Stimulated activated CD8-positive, alpha-beta memory T cell treated with anti-CD3 and anti-CD28 coated beads, Interleukin-15, amount 100 ng/mL, for 1 hour (primary cell): ENCODE results near the gene NLGN3.
A peak's percentile ranks its signal among the peaks of the same experiment; 100 is the strongest.
"Not testable (repeated sequence)": the region's sequence is repeated elsewhere in the genome, so short reads cannot be mapped to it uniquely, and the experiment has no call there.

Source experiments
- DNase-seq: peaks from one replicate; pipeline ENCODE4 v3.0.0-alpha.2; 2020; ENCODE audit warnings: low read depth

NLGN3 gene

DNA sequence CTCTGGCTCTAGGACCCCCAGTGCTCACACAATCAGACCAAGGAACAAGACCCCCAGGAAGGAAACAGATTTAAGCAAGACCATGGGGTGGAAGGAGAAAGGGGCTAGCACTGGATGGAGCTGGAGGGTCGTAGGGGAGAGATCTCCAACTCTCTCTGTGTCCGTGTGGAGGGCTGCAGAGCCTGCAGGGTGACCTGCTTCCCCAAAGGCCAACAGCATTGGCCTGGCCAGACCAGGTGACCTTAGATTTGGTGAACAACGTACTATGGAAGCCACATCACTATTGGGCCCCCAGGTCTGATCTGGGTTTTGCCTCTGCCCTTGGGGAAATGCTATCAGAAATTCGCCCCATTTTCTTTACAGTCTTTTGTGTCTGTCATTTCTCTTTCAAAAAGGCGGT is 26.0 kb downstream of the NLGN3 start:
- DNase-seq = no peak

DNA sequence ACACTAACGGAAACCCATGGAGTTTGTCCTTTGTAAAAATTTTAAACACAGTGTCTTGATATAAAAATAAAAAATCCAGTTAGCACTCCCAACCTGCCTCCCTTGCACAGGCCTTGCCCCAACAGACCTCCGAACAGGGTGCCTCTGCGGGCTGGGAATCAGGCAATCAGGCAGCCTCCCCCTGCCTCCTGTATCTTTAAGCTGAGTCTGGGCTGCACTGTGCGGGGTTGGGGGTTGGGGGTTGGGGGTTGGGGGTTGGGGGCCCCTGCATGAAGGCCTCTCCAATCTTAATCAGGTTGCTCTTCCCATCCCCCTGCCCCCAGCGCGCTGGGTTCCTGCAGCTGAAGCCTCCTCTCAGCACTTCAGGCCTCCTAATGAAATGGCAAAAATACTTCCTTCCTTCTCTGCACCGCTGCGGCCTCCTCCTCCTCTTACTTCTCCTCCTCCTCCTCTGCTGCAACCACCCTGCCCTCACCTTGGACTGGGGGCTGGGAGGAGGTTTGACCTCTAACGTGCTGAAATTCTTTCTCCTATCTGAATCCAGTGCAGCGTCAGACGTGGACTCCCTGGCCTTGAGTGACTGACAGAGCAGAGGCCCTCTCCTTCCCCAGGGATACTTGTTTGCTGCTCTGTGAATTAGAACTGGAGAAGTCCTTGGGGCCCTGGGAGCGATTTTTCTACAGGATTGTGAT is 26.6 kb downstream of the NLGN3 start:
- DNase-seq = no peak

DNA sequence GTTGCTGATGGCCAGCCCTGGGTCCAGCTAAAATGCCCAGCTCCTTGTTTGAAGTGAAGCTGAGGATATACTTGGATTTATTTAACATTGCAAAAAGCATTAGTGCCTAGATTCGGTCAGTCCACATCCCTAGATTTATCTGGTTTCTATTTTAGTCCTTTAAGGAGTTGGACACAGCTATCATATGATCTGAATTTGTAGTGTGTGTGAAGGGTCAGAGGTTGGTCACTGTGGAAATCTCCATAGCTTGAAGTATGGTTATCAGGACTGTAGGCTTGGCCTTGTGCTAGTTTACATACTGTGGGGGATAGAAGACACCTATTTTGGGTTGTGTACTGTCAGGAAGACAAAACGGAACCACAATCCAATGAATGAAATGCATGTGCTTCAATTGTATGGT is 28.8 kb downstream of the NLGN3 start:
- no peak for DNase-seq

DNA sequence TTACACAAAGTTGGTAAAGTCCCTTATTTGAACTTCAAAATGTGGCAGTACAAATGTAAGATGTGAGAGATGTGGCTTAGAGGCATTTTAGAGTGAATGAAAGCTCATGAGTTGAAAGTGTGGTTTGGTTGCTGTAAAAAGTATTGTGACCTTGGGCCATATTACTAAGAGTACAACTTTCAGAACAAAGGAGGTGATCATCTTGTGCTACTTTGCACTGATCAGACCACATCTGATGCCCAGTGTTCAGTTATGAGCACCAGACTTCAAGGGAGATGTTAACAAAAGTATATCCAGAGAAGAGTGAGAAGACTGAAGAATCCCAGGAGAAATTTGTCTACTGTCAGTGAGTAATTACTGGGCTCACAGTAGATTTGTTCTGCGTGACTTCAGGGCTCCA is 30.2 kb downstream of the NLGN3 start:
- no peak for DNase-seq

DNA sequence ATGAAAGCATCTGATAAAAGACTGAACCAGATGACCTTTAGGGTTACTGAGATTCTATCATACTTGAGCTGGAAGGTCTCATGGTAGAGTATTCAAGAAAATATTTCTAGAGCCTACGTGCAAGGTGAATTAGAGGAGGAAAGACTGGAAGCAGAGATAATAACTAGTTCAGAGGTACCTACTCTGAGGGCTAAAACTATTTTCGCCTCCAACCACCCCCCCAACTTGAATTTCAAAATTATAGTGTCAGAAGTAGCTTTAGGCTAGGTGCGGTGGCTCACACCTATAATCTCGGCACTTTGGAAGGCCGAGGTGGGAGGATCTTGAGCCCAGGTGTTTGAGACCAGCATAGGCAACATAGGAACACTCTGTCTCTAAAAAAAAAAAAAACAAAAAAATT is 30.9 kb downstream of the NLGN3 start:
- no peak for DNase-seq

DNA sequence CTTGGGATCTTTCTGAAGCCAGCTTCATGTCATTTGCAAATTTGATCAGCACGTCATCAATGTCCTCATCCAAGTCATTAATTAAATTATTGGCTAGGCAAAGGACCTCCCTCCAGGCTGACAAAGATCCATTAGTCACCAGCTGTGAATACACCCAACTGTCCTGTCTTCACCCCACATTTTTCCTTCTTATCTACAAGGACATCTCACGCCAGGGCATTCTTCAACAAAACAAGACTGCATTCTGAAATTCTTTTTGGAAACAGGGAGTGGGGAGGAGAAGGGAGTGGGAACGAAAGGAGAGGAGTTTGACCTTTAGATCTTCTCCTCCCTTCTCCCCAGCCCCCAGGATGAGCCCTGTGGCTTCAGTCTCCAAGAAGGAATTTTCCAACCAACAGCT is 32.7 kb downstream of the NLGN3 start:
- no peak for DNase-seq

DNA sequence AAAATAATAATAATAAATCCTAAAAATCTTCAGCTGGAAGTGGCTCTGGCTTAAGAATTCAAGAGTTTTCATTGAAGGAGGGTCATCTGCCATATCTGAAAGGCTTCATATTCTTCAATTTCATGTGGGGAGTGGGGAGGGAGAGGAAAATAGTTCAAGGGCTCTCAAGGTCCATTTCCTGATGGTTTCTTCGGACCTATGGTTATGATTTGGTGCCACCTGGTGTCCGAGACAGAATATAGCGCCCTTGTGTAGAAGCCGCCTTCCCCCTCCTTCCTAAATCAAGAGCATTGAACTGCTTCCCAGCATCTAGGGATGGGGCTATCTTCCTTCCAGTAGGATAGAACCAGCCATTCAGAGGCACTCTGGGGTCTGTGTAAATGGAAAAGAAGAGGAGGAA is 34.3 kb downstream of the NLGN3 start:
- no peak for DNase-seq

DNA sequence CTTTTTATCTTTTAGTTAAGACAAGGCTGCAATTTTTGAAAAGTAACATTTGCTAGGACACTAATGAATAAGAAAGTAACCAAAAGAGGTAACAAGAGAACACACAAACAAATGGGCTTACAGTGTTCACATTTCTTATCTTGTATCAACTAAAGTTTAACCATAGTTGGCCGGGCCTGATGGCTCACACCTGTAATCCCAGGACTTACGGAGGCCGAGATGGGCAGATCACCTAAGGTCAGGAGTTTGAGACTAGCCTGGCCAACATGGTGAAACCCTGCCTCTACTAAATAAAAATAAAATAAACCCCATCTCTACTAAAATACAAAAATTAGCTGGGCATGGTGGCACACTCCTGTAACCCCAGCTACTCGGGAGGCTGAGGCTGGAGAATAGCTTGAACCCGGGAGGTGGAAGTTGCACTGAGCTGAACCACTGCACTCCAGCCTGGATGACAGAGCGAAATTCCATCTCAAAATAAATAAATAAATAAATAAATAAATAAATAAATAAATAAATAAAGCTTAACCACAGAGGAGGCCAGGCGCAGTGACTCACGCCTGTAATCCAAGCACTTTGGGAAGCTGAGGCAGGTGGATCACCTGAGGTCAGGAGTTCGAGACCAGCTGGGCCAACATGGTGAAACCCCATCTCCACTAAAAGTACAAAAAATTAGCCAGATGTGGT is 36.1 kb downstream of the NLGN3 start:
- not testable (repeated sequence) for DNase-seq

DNA sequence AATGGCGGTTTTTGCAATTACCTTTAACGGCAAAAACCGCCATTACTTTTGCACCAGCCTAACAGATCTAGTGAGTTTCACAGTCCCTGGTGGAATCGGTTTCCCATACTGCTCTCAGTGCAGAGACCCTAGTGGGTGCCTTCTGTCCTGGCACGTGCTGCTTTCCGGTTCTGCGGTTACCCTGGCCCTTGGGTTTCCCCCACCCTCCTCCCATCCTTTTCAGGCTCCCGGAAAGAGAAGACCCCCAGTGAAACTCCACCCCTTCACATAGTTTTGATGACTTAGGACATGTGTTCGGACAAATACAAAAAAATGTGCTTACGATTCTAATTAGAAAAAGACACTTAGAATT is 36.9 kb downstream of the NLGN3 start:
- DNase-seq = no peak

DNA sequence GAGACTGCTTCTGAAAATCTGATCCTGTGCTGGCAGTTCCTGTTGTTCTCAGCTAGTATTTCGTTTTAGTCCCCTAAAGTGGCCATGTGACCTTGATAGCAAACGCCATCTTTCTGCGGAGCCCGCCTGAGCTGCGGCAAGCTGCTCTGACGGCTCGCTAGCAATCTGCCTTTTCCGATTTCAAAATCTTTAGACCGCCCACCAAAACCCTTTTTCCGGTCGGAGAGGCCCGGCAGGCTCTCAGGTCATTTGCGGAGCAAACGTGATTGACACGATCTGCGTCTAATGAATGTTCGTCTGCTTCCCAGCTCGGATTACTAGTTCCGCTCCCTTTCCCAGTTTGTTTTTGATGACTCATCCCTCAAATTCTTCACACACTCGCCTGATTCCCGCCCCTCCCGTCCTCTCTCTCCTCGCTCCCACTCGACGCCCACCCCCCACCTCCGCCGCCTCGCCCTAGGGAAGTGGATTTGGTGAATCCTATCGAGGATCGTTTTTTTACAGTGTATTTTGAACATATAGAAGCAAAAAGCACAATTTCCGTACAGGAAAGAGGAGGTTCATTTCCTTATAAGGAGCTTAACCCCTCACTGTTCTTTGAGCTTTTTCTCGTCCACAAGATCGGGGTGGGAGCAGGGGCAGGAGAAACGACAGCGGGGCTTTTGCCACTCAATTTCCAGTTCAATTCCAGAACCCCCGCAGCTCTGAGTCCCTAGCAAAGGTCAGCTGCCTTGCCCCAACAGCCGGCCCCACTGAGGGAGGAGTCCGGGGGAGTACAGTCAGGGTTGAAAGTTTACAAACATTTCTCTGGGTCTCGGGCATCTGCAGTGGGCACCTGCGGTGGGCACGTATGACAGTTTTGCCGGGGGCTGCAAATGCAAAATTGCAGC is 37.5 kb downstream of the NLGN3 start:
- DNase-seq = peak; percentile 51

DNA sequence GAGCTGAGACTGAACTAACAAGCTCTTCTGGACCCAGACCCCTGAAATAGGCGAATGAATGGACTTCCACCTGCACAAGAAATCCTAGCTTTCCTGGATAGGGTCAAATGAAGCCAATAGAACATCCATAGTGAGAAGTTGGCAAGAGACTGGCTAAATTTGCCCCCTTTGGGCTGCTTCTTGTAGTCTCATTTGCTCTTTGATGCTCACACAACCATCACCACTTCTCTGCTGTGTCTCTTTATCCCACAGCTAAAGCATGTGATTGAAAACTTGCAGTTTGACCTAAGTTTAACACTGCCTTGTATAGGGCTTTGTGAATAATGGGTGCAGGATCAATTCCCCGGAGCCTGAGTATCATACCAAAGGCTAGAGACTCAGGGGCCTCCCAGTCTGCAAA is 38.2 kb downstream of the NLGN3 start:
- no peak for DNase-seq

DNA sequence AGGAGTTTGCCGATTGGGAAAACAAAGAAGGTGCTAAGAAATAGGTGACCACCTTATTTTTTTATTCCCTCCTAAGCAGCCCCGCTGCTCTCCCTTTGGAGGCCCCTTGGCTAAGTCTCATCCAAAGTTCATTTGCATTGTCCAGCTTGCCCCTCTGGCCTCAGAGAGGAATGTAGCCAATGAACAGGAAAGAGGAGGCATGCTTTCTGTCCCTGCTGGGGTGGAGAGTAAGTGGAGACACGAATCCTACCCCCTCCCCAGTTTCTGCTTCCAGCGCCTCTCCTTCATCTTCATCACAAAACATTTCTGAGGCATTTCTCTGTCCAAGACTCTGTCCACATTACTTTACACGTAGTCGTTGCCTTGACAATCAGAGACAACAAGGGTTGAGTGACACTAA is 38.7 kb downstream of the NLGN3 start:
- no peak for DNase-seq

DNA sequence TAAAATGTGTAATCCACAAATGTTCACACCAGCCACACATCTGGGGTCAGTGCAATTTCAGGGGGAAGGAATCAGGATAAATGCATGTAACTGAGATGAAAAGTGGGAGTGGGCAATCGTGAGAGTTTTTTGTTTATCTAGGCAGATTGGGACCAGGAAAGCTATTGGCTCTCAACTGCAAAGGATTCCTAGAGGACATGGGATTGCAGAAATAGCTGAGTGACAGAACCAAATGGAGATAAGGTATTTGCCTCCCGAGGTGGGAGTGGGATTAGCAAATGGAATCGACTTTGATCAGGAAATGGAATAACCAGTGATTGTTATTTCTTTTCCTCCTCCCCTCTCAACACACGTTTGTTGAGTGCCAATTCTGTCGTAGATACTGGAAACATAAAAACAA is 39.5 kb downstream of the NLGN3 start:
- no peak for DNase-seq

DNA sequence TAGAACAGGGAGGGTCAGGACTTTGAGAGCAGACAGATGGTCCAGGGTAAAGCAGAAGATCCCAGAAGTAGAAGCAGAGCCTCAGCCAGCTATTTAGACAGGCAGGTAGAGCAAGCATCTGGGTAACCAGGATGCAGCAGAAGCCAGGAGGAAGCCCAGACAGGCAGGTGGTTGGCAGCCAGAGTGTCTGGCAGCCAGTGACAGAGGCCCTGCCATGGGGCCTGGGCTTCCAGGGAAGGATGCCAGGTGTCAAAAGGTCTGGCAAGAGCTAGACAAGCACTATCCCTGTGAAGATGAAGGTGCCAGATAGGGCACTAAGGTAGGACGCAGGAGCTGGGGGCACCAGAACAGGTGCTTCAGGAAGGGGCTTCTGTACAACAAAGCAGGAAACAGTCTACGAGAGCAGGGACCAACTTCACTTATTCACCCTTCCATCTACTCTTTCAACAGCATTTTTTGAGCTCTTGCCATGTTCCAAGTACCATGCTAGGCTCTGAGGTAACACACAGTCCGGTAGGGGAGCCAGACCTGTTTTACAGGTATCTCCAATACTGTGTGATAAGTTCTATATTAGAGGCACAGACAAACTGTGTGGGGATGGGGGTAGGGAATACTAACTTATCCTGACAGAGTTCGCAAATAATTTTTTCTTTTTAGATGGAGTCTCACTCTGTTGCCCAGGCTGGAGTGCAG is 40.3 kb downstream of the NLGN3 start:
- DNase-seq = no peak

DNA sequence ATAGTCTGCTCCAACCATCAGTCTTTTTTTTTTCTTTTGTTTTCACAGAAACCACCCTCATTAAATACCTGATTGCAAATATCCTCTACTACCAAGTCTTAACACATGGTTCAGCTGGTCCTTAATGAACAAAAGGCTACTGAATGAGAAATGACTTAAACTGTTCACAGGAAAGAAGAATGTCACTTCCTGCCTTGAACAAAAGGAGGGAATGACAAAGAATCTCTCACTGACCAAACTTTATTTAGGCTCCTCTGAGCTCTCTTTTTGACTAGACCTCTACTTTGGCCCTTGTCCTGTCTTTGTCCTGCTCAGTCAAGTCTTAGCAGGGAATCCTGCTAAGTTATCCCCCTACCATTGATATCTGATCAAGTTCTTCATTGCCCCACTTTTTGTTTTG is 46.6 kb downstream of the NLGN3 start:
- DNase-seq = no peak

DNA sequence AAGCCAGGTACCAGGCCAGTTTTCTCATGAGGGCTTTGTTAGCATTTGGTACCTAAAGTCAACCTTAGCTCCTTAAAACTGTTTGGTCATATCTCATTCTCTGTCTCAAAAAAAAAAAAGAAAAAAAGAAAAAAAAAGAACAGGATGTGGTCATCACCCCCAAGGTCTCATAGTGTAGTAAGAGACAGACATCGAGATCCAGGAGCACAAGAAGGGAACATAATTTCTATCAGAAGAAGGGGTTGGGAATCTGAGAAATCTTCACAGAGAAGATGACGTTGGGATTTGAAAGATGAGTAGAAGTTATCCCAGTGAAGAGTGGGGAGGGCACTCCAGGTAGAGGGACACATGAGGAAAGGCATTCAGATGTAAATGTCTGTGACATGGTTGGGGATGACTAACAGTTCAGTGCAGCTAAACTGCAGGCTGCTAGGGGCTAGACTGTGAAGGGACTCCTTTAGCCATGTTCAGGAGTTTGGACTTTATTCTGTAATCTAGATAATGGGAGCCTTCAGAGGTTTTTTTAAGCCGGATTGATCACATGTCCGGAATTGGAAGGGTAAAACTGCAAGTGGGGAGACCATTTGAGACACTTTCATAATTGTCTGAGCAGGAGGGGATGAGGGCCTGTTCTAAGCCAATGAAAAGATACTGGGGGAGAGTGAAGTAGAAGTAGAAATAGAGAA is 51.5 kb downstream of the NLGN3 start:
- DNase-seq = no peak

DNA sequence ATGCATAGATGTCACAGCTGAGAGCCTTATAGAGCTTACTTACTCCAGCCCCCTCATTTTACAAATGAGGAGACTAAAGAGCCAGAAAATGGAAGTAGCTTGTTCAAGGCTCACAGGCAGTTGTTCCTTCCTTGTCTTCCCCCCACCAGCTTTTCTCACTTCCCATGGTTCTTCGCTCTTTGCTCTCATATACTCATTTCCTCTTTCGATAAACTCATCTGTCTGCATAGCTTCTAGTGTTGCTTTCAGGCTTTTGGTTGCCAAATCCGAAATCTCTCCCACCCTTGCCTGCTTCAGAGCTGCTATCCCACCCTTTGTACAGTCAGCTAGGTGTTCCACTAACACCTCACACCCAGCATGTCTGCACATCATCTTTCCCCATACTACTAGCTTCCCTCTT is 53.4 kb downstream of the NLGN3 start:
- DNase-seq = no peak

DNA sequence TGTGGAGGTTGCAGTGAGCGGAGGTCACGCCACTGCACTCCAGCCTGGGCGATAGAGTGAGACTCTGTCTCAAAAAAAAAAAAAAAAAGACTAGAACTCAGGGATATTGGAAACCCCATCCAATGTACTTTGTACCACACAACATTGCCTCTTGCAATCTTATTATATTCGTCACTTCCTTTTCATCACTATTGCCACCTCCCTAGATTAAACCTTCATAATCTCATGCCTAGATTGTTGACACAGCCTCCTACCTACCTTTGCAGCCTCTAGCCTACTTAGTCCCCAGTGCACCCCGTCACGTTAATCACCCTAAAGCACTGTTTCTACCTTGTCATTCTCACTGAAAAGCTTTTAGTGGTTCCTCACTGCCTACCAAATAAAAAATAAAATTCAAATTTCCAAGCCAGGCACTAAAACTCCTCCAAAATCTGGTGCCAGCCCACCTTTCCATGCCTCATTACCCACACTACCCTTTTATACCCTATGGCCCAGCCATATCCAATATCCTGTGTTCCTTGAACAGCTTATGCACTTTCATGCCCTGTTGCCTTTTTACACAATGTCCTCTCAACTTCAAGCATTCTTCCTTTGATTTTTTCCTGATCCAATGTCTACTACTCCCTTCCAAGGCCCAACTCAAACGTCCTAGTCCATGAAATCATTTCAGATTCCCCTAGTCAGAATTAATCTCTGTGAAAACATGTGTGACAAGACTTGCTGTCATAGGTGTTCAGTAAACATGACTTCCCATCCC is 54.8 kb downstream of the NLGN3 start:
- DNase-seq = no peak

DNA sequence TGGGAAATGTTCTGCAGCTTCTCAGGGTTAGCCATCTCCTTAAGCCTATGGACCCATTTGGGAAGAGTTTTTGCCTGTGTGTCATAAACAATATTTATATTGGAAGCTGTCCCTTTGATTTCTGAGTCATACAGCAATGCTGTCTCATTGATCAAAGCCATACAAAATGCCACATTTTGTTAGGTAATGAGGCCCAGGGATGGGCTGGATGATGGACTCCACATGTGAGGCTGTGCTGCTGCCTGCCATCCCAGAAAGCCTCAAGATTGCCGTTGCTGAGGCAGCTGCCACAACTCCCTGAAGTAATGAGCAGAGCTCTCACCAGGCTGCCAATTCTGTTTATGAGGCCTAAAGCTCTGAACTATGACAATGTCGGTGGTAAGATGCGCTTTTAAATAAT is 66.2 kb downstream of the NLGN3 start:
- DNase-seq = no peak

DNA sequence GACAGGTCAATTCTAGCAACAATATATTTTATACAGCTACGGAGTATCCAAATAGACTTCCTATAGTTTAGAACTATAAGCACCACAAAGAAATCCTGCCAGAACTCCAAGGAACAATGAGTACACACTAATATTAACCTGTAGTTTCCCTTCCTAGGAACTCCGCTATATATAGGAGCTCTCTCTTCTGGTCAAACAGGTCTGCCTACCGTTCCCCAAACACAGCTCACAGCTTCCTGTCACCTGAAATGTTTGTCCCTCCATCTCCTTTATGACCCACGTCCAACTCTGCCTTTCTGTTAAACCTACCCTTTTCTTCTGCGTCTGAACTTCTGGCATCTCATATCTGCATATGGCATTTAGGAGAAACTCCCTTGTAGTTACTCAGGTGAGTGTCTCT is 67.9 kb downstream of the NLGN3 start:
- no peak for DNase-seq

DNA sequence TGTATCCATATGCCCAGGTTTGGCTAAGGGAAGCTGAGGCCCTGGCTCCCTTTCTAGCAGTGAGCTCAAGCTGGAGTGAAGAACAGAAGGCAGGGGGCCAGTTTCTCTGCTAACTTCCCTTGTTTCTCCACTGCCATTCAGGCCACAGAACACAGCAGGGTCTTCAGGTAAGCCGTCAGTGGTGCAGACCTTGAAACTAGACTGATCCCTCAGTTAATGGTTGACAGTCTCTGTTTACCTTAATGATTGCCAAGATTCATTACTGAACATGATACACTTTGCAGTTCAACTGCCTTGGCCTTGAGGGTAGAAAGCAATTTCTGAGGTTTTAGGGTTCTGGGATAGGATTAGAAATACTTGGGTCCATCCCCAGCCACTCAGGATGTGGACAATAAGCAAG is 69.5 kb downstream of the NLGN3 start:
- DNase-seq = no peak
